ENCODE data around the gene UBE2QL1.

Gene UBE2QL1

GRCh38 chr5:6448622-6449464 is at the start of gene UBE2QL1:
TSS of gene UBE2QL1 (plus strand) at chr5:6448859. CDS start at chr5:6448894, 35 bp downstream.
- DNase-seq, result no peak

- DNase-seq, result no peak
Observed at GRCh38 chr5:6399980-6400910, 48.4 kb upstream of the UBE2QL1 start.

DNA sequence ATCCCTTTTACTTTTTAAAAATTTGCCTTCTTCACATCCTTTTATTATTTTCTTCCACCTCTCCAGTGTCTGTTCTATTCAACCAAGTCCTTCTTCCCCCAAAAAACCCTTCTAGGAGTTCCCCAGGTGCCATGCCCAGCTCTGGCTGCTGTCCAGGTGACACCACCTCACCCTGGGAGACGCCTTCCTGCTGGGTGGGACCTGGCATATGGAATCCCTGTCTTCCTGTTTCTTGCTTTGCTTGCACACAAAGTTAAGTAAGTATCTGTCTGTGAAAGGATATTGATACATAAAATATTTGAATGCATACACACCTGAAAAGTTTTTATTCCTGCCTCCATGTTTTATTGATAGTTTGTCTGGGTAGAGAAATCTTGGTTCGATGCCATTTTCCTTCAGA is 47.2 kb upstream of the UBE2QL1 start:
- no peak for DNase-seq

- no peak for DNase-seq
Observed at GRCh38 chr5:6402939-6403338, 45.7 kb upstream of the UBE2QL1 start.

DNA sequence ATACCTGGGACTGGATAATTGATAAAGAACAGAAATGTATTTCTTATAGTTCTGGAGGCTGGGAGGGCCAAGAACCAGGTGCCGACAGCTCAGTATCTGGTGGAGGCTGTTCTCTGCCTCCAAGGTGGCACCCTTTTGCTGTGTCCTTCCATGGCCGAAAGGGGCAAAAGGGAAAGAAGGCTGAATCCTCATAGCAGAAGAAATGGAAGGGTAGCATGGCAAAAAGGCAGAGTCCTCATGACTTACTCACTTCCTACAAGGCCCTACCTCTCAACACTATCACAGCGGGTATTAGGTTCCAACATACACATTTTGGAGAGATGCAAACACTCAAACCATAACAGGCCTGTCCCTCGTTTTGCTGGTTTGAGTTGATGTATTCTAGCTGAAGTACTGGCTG is 45.2 kb upstream of the UBE2QL1 start:
- DNase-seq, result no peak

DNA sequence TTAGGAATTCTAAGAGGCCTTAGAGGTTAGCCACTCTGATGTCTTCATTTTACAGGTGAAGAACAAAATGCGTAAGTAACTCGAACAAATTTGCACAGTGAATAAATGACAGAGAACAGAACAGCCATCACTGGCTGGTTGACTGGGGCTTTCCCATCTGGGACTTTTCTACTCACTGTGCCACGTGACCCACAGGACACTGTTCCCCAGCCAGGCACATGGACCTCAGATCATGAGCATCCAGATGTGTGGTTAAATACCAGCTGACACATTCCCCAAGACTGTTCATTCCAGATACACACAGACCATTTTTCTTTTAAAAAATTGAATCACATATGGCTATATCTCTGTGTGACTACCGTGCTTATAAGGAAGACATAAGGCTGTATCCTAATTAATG is 44.5 kb upstream of the UBE2QL1 start:
- no peak for DNase-seq

DNA sequence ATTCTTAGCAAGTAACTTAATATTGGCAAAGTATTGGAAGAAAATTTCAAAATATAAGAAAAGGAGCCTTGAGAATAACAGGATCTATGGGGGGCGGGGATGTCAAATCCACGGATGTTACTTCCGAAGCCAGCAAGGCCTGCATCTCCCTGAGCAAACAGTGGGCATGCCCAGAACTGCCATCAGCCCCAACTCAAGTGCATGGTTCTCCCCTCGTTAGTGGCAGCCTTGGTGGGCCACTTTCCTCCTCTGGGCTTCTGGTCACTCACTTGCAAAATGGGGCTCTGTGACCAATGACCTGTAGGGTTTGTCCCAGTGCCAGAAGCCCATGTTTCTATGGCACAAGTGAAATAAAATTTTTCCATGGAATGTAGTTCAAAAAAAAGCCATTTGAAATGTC is 43.1 kb upstream of the UBE2QL1 start:
- no peak for DNase-seq

DNA sequence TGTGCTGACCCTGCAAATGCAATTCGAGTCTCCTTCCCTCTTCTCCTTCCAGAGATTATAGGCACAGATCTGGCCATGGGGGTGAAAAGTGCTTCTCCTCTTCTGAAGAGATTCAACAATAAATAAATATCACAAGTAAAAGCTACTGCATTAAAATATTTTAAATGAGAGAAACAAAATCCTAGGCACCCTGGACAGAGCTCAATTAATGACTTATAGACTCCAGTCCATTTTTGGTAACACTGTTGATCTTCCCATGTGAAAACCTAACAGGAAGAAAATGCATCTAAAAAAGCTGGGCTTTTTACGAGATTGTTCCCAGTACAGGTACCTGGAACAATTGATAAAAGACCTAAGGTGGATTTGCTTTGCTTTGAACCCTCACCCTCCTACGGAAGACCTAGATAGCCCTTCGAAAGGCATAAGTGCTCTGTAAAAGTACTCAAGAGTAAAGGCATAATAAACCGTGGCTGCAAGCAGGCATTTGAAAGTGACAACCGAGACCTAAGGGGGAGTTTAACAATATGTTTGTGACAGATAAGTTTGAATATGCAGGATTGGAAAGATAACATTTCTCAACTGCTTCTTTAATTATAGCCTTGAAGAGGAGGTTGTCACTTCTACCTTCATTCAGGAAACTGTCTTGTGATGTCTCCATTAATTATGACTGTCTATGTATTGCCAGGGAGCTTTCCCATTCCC is 41.0 kb upstream of the UBE2QL1 start:
- no peak for DNase-seq

DNA sequence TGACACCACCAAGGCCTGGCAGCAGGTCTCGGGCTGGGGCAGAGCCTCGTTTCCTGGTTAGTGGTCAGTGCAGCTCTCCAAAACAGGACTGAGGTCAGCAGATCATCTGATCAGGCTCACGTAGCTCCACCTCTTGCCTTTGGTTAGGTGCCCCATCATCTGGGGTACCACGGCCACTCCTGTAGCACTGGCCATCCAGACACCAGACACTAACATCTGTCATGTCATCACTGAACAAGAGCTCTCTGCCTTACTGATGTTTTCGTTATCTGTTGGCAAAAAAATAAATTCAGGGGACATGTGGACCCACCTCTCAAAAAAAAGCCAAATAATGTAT is 40.4 kb upstream of the UBE2QL1 start:
- no peak for DNase-seq

- DNase-seq, result no peak
Observed at GRCh38 chr5:6408627-6409446, 39.8 kb upstream of the UBE2QL1 start.

DNA sequence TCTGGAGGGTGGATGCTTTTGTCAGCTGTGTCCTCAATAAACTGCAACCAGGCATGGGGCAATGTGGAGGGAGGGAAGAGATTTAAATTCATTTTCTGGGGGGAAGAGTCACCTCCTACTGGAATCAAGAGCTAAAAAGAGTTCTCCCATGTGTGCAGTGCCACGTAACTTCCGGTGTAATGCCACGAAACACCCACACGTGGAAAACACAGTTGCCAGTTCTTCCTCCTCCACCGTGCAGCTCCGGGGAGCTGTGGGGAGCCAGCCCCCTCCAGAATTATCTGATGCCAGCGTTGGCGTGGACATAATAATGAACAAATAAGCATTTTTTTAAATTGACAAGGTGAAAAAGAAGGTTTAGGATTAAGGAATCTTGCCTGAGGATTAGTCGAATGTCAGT is 38.2 kb upstream of the UBE2QL1 start:
- DNase-seq, result no peak

DNA sequence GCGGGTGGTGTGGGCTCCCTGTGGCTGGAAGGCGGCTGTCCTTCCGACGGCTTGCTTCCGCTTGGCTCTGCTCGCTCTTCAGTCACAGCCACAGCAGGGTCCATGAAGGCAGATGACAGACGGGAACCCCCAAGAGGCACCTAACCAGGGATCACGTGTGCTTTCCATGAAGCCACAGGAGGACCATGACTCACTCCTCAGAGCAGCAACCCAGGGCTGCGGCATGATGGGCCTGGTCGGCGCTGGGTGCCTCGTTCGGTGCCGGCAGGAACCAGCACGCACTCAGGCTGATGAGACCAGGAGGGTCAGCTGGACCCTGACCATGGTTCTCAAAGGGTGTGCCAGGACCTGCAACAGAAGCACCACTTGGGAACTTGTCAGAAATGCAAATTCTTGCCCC is 37.5 kb upstream of the UBE2QL1 start:
- no peak for DNase-seq

- no peak for DNase-seq
Observed at GRCh38 chr5:6412811-6413210, 35.8 kb upstream of the UBE2QL1 start.

- no peak for DNase-seq
Observed at GRCh38 chr5:6417657-6418056, 31.0 kb upstream of the UBE2QL1 start.

DNA sequence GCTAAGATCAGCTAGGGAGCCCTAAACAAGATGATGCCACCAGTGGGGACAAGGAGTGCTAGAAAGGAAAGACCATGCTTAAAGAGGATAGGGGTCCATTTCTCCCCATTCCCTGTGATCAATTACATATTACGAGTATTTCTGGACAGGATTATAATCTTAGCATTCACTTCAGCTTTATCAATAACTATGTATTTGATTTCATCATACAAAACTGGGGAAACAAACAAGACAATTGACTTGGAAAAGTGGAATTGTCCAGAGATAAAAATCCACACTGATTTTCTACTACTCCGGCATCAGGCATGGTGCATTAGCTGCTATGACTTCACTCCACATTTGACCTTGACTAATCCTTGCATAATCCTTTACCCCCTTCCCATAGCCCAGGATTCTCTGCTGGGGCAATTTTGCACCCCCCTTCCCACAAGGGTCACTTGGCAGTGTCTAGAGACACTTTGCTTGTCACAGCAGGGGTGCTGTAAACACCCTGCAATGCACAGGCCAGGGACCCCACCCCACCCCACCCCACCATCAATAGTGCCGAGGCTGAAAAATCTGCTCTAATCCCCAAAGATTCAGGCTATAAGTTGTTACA is 29.9 kb upstream of the UBE2QL1 start:
- no peak for DNase-seq

- no peak for DNase-seq
Observed at GRCh38 chr5:6419340-6419852, 29.3 kb upstream of the UBE2QL1 start.

GRCh38 chr5:6423327-6424109 is 25.1 kb upstream of the UBE2QL1 start:
- DNase-seq, result no peak

- DNase-seq, result no peak
Observed at GRCh38 chr5:6424110-6424659, 24.5 kb upstream of the UBE2QL1 start.

DNA sequence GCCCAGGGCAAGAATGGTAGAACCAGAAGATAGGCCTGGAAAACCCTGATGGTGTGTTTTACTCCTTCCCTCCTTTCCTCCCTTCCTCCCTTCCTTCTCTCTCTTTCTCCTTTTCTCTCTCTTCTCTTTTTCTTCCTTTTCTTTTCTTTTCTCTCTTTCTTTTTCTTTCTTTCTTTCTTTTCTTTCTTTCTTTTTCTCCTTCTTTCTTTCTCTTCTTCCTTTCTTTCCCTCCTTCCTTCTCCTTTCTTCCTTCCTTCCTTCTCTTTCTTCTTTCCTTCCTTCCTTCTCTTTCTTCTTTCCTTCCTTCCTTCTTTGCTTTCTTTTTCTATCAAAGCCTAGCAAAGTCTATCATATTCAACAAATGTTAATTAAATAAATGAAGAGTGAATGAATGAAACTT is 24.0 kb upstream of the UBE2QL1 start:
- no peak for DNase-seq

DNA sequence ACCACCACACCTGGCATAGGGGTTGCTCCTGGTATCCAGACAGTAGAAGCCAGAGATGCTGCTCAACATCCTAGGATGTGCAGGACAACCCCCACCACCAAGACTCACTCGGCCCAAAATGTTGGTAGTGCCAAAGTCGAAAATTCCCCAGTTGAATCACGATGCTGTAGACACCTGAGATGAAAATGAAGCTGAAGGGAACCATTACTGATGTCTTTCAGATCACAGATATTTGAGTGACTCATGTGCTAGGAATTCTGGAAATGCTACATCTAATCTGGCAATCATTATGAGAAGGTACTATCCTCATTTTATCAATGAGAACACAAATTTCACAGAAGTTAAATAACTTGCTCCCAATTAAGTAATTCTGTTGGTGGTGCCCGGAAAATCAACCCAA is 21.0 kb upstream of the UBE2QL1 start:
- no peak for DNase-seq
